Heart left ventricle (tissue), 13 donors: ENCODE results near the gene AMPD1.

Experiments
- CTCF ChIP-seq, 12 donors: fragments of 200-600 bp; sonication (generic) in 4 of 12; IDR thresholded peaks; one replicate each; pipeline versions ENCODE4 v1.5.0 to v1.8.0; 2018 to 2022; ENCODE audit warnings: antibody characterized with exemption in 12 of 12, mild to moderate bottlenecking in 5 of 12
- POLR2A ChIP-seq, 2 donors: fragments of 450-650 bp; IDR thresholded peaks; one replicate each; pipeline ENCODE4 v1.6.1; 2017; ENCODE audit warnings: antibody characterized with exemption in 2 of 2, mild to moderate bottlenecking in 2 of 2, moderate library complexity in 2 of 2
- donor health status: ischemic (EF 13 %, LVEDD 7.1; RV severe dilation, severe dysfunction).
- donor health status: DM: no; HTN: yes; CAD: no.
- donor health status: DM: no; HTN: no; CAD: no.
- donor health status: ischemic (EF 25% LVEDD 6.9; RV normal size, moderate dysfunction).
- donor health status: ischemic (EF 25% LVEDD 5.7; RV mildly dilated, moderate dysfunction).
- donor health status: ischemic (EF 35%, LVEDD 5.7; RV mildly dilated, moderate dysfunction).
- donor health status: nonischemic (EF 11% LVEDD 7.7; RV severe dilation, severe dysfunction).
- donor health status: DM: yes; HTN: yes; CAD: no.
- donor health status: PGD.
- donor health status: ischemic (EF 29% LVEDD 5.4; RV normal size, mild dysfunction).
- donor health status: nonischemic (EF 23%, LVEDD 6.1; RV moderate dilation, normal function).

DNA sequence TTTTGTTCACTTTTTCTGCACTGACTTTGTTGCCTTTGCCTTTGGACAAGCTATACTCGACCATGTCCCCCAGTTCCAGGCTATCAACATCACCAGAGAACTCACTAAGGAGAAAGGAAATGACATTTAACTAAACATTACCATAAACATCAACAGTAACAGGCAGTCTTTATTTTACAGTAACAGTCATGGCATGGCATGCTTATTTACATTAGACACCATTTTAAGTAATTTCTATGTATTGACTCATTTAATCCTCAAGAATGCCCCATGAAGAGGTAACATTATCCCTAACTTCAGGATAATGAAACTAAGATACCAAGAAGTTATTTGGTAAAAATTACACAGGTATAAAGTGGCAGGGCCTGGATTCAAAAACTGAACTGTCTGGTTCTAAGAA is 29.9 kb upstream of the AMPD1 start:
- TF ChIP-seq POLR2A (IDR thresholded peaks at IDR 0.05), result no peak
- no peak for TF ChIP-seq CTCF (IDR thresholded peaks at IDR 0.05)
